ENCODE measurements around the gene CTNNBL1. TPM values are rescaled to one million over a fixed set of nuclear protein-coding genes. Genes with fewer than 3 reads are reported as not detected.
A peak's percentile ranks its signal among the peaks of the same experiment; 100 is the strongest.

Gene CTNNBL1
- total and polyA plus RNA-seq, 3 donors from 2014 or later = 50.4 to 119 (median 61.0) TPM

DNA sequence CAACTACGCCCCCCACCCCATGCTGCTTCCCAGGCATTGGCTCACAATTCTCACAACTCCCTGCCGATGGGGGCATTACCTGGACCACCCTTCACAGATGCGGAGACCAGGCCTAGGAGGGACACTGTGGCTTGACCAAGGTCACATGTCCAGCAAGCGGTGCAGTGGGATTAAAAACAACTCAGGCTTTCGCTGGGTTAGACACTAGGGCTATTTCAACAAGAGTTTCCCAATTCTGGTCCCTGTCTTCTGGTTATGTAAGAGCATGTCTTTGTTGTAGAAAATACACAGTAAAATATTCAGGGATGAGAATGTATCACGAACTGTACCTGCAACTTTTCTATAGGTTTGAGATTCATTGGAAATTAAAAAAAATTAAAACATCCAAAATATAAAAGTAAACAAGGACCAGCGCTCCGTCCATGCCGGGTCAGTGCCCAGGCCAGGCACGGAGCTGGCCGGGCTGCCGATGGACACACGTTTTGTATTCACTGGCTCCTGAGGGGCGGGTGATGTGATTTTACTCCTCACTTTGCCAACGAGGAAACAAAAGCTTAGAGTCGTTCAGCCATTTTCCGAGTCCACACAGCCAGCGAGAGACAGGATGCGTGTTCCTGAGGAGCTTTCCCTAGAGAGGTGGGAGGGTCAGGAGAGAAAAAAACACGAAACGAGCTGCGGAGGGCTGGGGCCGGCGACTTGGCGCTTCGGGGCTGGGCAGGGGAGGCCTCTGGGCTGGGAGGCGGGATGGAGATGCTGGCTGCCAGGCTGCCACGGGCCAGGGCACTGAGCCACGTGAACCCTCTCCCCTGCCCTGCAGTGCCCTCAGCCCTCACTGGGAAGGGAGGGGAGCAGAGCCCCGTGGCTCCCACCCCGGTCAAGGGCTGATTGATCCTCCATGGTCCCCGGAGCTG, 192.0 kb downstream of the CTNNBL1 start:
- TF ChIP-seq, protein P1, sequence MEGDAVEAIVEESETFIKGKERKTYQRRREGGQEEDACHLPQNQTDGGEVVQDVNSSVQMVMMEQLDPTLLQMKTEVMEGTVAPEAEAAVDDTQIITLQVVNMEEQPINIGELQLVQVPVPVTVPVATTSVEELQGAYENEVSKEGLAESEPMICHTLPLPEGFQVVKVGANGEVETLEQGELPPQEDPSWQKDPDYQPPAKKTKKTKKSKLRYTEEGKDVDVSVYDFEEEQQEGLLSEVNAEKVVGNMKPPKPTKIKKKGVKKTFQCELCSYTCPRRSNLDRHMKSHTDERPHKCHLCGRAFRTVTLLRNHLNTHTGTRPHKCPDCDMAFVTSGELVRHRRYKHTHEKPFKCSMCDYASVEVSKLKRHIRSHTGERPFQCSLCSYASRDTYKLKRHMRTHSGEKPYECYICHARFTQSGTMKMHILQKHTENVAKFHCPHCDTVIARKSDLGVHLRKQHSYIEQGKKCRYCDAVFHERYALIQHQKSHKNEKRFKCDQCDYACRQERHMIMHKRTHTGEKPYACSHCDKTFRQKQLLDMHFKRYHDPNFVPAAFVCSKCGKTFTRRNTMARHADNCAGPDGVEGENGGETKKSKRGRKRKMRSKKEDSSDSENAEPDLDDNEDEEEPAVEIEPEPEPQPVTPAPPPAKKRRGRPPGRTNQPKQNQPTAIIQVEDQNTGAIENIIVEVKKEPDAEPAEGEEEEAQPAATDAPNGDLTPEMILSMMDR (IDR thresholded peaks at IDR 0.05) = no peak
- TF ChIP-seq POLR2A (IDR thresholded peaks at IDR 0.05) = no peak
- intact Hi-C loops (cut with DNase I; ENCODE audit: low total_unique reads) = no loop called here
- no peak for DNase-seq
- Histone ChIP-seq H3K4me3 (no peak overlapping the region), H3K9me3 (no peaks in the 10 kb centered on the region), H3K4me1 (peaks cover 14% of the 10 kb centered on the region), H3K36me3 (ENCODE audit: low read depth, missing control alignments) (no peaks in the 10 kb centered on the region), H3K27ac (no peak overlapping the region), H3K27me3 (no peaks in the 10 kb centered on the region)
- 53 to 61% methylated on average over 31 to 32 of the region's 32 CpGs for WGBS, 2 donors

DNA sequence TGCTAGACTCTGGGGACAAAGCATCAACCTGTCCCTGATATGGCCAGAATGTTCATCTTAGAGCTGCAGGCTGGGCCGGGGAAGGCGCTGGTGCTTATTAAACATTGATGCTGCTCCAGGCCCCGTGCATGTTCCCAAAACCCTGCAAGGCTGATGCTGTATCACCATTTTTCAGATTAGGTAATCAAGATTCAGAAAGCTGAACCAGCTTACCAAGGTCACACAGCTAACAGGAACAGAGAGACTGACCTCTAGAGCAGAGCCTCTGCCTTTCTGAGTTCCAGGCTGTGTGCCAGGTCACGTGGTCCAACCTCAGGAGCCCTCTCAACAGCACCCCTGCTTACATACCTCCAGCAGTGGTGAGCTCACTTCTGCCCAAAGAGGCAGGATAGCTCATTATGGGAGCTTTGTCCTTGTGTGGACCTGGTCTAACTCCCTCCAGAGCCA, 193.0 kb downstream of the CTNNBL1 start:
- TF ChIP-seq, protein P1 (IDR thresholded peaks at IDR 0.05) = no peak
- TF ChIP-seq POLR2A (IDR thresholded peaks at IDR 0.05) = no peak
- 61 to 89% methylated on average over 3 to 4 of the region's 4 CpGs for WGBS, 2 donors

DNA sequence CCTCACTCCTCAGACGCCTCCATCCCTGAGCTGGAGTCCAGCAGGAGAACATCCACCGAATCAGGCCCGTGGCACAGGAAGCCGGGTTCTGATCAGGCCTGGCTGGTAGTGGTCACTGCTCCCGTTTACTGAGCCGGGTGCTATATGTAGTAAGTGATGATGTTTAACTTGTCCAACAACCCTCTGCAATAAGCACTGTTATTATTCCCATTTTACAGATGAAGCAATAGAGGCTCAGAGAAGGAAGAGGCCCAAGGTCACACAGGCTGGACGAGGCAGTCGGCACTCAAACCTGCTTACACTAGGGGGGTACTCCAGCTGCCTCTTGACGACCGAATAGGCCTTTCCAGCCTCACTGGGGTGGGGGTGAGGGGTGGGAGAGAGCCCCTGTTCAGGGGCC, 194.8 kb downstream of the CTNNBL1 start:
- Histone ChIP-seq H3K36me3 (ENCODE audit: low read depth, missing control alignments) (no peaks in the 10 kb centered on the region), H3K9me3 (no peaks in the 10 kb centered on the region), H3K4me1 (peaks cover 14% of the 10 kb centered on the region), H3K27me3 (no peaks in the 10 kb centered on the region), H3K4me3 (no peak overlapping the region), H3K27ac (no peak overlapping the region)
- 92 to 96% methylated on average over 6 to 10 of the region's 10 CpGs for WGBS, 2 donors
- no peak for TF ChIP-seq POLR2A (IDR thresholded peaks at IDR 0.05)
- TF ChIP-seq, protein P1 (IDR thresholded peaks at IDR 0.05) = no peak
- DNase-seq = no peak
- intact Hi-C loops (cut with DNase I; ENCODE audit: low total_unique reads) = no loop called here

More for the DNA sequence above, 193.0 kb downstream of the CTNNBL1 start:
- no peak overlapping the region for H3K27ac ChIP-seq
- no peaks in the 10 kb centered on the region for H3K9me3 ChIP-seq
- H3K4me3 ChIP-seq = no peak overlapping the region
- no peaks in the 10 kb centered on the region for H3K36me3 ChIP-seq (ENCODE audit: low read depth, missing control alignments)
- H3K4me1 ChIP-seq = peaks cover 14% of the 10 kb centered on the region
- H3K27me3 ChIP-seq = no peaks in the 10 kb centered on the region
- intact Hi-C loops (cut with DNase I; ENCODE audit: low total_unique reads) = no loop called here
- DNase-seq = peak; percentile 72

DNA sequence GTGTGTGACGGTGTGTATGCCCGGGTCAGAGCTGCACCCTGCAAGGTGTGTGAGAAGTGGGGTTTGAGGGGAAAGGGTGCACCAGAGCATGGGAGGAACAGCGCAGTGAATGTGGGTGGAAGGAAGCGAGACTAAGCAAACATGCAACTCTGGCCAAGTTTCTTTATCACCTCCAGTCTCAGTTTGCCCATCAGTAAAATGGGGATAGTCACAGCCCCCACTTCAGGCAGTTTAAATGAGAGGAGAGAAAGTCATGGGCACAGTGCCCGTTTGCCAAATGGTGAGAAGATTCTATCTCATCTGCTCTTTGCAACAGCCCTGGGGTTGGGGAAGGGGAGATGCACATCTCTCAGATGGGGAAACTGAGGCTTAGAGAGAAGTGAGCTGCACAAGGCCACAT, 196.3 kb downstream of the CTNNBL1 start:
- Histone ChIP-seq H3K9me3 (no peaks in the 10 kb centered on the region), H3K4me3 (no peak overlapping the region), H3K27me3 (no peaks in the 10 kb centered on the region), H3K36me3 (ENCODE audit: low read depth, missing control alignments) (no peaks in the 10 kb centered on the region), H3K27ac (no peak overlapping the region), H3K4me1 (peaks cover 14% of the 10 kb centered on the region)
- no peak for DNase-seq
- intact Hi-C loops (cut with DNase I; ENCODE audit: low total_unique reads) = no loop called here
- TF ChIP-seq, protein P1 (IDR thresholded peaks at IDR 0.05) = no peak
- TF ChIP-seq POLR2A (IDR thresholded peaks at IDR 0.05) = no peak
- WGBS, 2 donors = 86 to 90% methylated on average over 5 of the region's 5 CpGs

Measured in testis (tissue), 3 donors.